Skin epidermis (tissue), 12 donors: ENCODE results near the gene RNF166.

Source experiments
- H3K27ac ChIP-seq, 21 experiments: fragments of 200-600 bp; sonication (generic) in 11 of 21; one replicate each; pipeline ENCODE4 v1.5.0; 2020; ENCODE audit warnings: mild to moderate bottlenecking in 3 of 21, inconsistent platforms in 2 of 21, moderate library complexity in 2 of 21
- H3K4me3 ChIP-seq, 7 experiments: fragments of 200-600 bp; sonication (generic) in 2 of 7; one replicate each; pipeline ENCODE4 v1.5.0; 2020; ENCODE audit warnings: inconsistent platforms in 2 of 7, mild to moderate bottlenecking in 2 of 7, moderate library complexity in 1 of 7

RNF166 gene

GRCh38 chr16:88725609-88726407, 19.6 kb upstream of the RNF166 start:
- H3K27ac ChIP-seq, result no peak overlapping the region
- H3K4me3 ChIP-seq, result no peak overlapping the region

GRCh38 chr16:88724855-88725555, 18.8 kb upstream of the RNF166 start:
- Histone ChIP-seq H3K27ac (no peak overlapping the region), H3K4me3 (no peak overlapping the region)

GRCh38 chr16:88723911-88724310, 17.7 kb upstream of the RNF166 start:
- no peak overlapping the region for H3K4me3 ChIP-seq

GRCh38 chr16:88723507-88723887, 17.3 kb upstream of the RNF166 start:
- H3K4me3 ChIP-seq, result no peak overlapping the region
- no peak overlapping the region for H3K27ac ChIP-seq

More at GRCh38 chr16:88723911-88724310, 17.7 kb upstream of the RNF166 start:
- peak overlapping the region in 1 of 21 experiments; percentile 13 for H3K27ac ChIP-seq

GRCh38 chr16:88722784-88723506, 16.7 kb upstream of the RNF166 start:
- no peak overlapping the region for H3K4me3 ChIP-seq
- H3K27ac ChIP-seq, result no peak overlapping the region

GRCh38 chr16:88721815-88722755, 15.9 kb upstream of the RNF166 start:
- no peak overlapping the region for H3K27ac ChIP-seq

GRCh38 chr16:88721236-88721635, 15.0 kb upstream of the RNF166 start:
- H3K4me3 ChIP-seq, result no peak overlapping the region
- no peak overlapping the region for H3K27ac ChIP-seq

More at GRCh38 chr16:88721815-88722755, 15.9 kb upstream of the RNF166 start:
- H3K4me3 ChIP-seq, result no peak overlapping the region

- no peak overlapping the region for H3K27ac ChIP-seq
- H3K4me3 ChIP-seq, result no peak overlapping the region
Observed at GRCh38 chr16:88720396-88720970, 14.3 kb upstream of the RNF166 start.

GRCh38 chr16:88719933-88720296, 13.7 kb upstream of the RNF166 start:
- H3K27ac ChIP-seq, result no peak overlapping the region
- H3K4me3 ChIP-seq, result no peak overlapping the region

GRCh38 chr16:88719267-88719932, 13.2 kb upstream of the RNF166 start:
- no peak overlapping the region for H3K4me3 ChIP-seq
- H3K27ac ChIP-seq, result no peak overlapping the region

GRCh38 chr16:88718178-88718577, 12.0 kb upstream of the RNF166 start:
- no peak overlapping the region for H3K4me3 ChIP-seq
- no peak overlapping the region for H3K27ac ChIP-seq

- Histone ChIP-seq H3K4me3 (no peak overlapping the region), H3K27ac (no peak overlapping the region)
Observed at GRCh38 chr16:88716601-88717001, 10.4 kb upstream of the RNF166 start.

GRCh38 chr16:88716201-88716600, 10.0 kb upstream of the RNF166 start:
- Histone ChIP-seq H3K4me3 (no peak overlapping the region), H3K27ac (no peak overlapping the region)

- H3K4me3 ChIP-seq, result no peak overlapping the region
Observed at GRCh38 chr16:88715312-88716190, 9.3 kb upstream of the RNF166 start.

GRCh38 chr16:88714420-88715302, 8.5 kb upstream of the RNF166 start:
- H3K4me3 ChIP-seq, result no peak overlapping the region

More at GRCh38 chr16:88715312-88716190, 9.3 kb upstream of the RNF166 start:
- no peak overlapping the region for H3K27ac ChIP-seq

GRCh38 chr16:88713568-88714419, 7.6 kb upstream of the RNF166 start:
- H3K4me3 ChIP-seq, result no peak overlapping the region
- no peak overlapping the region for H3K27ac ChIP-seq

More at GRCh38 chr16:88714420-88715302, 8.5 kb upstream of the RNF166 start:
- H3K27ac ChIP-seq, result no peak overlapping the region
